Prostate gland (tissue), 2 donors: ENCODE data around the gene PSTK.

Source experiments
- POLR2A ChIP-seq: fragments of 450-650 bp; IDR thresholded peaks from one replicate; pipeline ENCODE4 v1.6.1; 2016; ENCODE audit warnings: antibody characterized with exemption, mild to moderate bottlenecking
- POLR2AphosphoS5 ChIP-seq: sonication (generic); formaldehyde crosslinking; IDR thresholded peaks from one replicate; pipeline ENCODE4 v1.6.1; 2017; ENCODE audit warnings: antibody characterized with exemption
- TF ChIP-seq, protein P1 (sequence below), 4 experiments: fragments of 200-600 bp in 2 of 4; fragments of 450-650 bp in 2 of 4; sonication (generic) in 2 of 4; IDR thresholded peaks; 1 replicate in 3 of 4; 2 replicates in 1 of 4; pipeline ENCODE4 v1.5.1; 2016 to 2019; ENCODE audit warnings: antibody characterized with exemption in 4 of 4, mild to moderate bottlenecking in 2 of 4, moderate library complexity in 2 of 4

DNA sequence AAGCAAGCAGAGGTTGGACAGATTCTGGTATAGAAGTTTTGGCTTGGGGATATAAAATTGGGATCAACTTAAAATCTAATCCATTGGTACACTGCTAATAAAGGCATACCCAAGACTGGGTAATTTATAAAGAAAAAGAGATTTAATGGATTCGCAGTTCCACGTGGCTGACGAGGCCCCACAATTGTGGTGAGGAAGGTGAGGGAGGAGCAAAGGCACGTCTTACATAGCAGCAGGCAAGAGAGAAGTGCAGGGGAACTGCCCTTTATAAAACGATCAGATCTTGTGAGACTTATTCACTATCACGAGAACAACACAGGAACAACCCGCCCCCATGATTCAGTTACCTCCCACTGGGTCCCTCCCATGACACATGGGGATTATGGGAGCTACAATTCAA, 38.3 kb downstream of the PSTK start:
- TF ChIP-seq, protein P1, sequence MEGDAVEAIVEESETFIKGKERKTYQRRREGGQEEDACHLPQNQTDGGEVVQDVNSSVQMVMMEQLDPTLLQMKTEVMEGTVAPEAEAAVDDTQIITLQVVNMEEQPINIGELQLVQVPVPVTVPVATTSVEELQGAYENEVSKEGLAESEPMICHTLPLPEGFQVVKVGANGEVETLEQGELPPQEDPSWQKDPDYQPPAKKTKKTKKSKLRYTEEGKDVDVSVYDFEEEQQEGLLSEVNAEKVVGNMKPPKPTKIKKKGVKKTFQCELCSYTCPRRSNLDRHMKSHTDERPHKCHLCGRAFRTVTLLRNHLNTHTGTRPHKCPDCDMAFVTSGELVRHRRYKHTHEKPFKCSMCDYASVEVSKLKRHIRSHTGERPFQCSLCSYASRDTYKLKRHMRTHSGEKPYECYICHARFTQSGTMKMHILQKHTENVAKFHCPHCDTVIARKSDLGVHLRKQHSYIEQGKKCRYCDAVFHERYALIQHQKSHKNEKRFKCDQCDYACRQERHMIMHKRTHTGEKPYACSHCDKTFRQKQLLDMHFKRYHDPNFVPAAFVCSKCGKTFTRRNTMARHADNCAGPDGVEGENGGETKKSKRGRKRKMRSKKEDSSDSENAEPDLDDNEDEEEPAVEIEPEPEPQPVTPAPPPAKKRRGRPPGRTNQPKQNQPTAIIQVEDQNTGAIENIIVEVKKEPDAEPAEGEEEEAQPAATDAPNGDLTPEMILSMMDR (IDR thresholded peaks at IDR 0.05), result no peak
- no peak for TF ChIP-seq POLR2A
- TF ChIP-seq POLR2AphosphoS5, result no peak
